BLaER1 (cell line): ENCODE measurements around the gene MUC7.

Source experiments
- H3K27ac ChIP-seq: shearing (Covaris generic); formaldehyde crosslinking; 2 replicates; pipeline ENCODE4 v1.8.1; 2022
- H3K27me3 ChIP-seq: shearing (Covaris generic); formaldehyde crosslinking; 2 replicates; pipeline ENCODE4 v1.8.1; 2022
- H3K36me3 ChIP-seq: shearing (Covaris generic); formaldehyde crosslinking; 2 replicates; pipeline ENCODE4 v1.8.1; 2022
- H3K4me1 ChIP-seq: shearing (Covaris generic); formaldehyde crosslinking; 2 replicates; pipeline ENCODE4 v1.8.1; 2022
- H3K4me2 ChIP-seq: shearing (Covaris generic); formaldehyde crosslinking; 2 replicates; pipeline ENCODE4 v1.8.1; 2022
- H3K4me3 ChIP-seq: shearing (Covaris generic); formaldehyde crosslinking; 2 replicates; pipeline ENCODE4 v1.8.1; 2022
- H3K9ac ChIP-seq: shearing (Covaris generic); formaldehyde crosslinking; 2 replicates; pipeline ENCODE4 v1.8.1; 2022
- H3K9me3 ChIP-seq: shearing (Covaris generic); formaldehyde crosslinking; 2 replicates; pipeline ENCODE4 v1.8.1; 2022
- H4K20me1 ChIP-seq: shearing (Covaris generic); formaldehyde crosslinking; 2 replicates; pipeline ENCODE4 v1.8.1; 2022
- Cebpa-rat ChIP-seq: shearing (Covaris generic); IDR thresholded peaks from 2 replicates; pipeline ENCODE4 v1.8.1; 2022

MUC7 gene

DNA sequence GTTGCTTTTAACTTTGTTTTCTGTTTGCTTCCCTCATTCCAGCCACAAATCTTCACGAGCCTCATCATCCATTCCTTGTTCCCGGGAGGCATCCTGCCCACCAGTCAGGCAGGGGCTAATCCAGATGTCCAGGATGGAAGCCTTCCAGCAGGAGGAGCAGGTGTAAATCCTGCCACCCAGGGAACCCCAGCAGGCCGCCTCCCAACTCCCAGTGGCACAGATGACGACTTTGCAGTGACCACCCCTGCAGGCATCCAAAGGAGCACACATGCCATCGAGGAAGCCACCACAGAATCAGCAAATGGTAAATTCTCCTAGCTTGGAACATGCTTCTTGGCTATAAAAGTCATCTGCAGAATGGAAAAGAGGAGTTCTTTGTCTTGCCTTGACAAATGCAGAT lies 59.0 kb downstream of the MUC7 start:
- H3K27me3 ChIP-seq: no peaks in the 10 kb centered on the region
- no peak overlapping the region for H3K4me3 ChIP-seq
- no peak overlapping the region for H3K4me2 ChIP-seq
- no peak overlapping the region for H3K9ac ChIP-seq
- H3K9me3 ChIP-seq: no peaks in the 10 kb centered on the region
- TF ChIP-seq Cebpa-rat: no peak
- no peaks in the 10 kb centered on the region for H3K36me3 ChIP-seq
- no peaks in the 10 kb centered on the region for H3K4me1 ChIP-seq
- H4K20me1 ChIP-seq: no peaks in the 10 kb centered on the region
- H3K27ac ChIP-seq: no peak overlapping the region

DNA sequence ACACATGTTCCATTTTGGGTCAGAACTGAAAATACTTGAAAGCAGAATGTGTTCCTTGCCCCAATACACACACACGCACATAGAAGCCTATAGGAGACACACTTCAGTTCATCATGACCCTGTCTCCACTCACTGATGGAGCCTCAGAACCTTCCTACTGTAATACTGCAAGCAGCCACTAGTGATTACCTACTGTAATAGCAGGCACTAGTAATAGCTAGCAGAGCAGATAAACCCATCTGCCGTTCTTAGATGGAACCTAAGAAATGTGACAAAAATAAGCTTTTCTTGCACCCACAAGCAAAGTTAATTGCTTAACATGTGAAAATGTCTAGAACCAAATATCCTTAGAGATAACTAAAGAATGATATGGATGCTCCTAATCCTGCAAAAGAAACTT lies 60.0 kb downstream of the MUC7 start:
- Histone ChIP-seq H4K20me1 (no peaks in the 10 kb centered on the region), H3K4me1 (no peaks in the 10 kb centered on the region), H3K9ac (no peak overlapping the region), H3K27ac (no peak overlapping the region), H3K9me3 (no peaks in the 10 kb centered on the region), H3K36me3 (no peaks in the 10 kb centered on the region), H3K27me3 (no peaks in the 10 kb centered on the region), H3K4me3 (no peak overlapping the region), H3K4me2 (no peak overlapping the region)
- no peak for TF ChIP-seq Cebpa-rat
